IMR-90 (cell line): Measurements from ENCODE around the gene PLA2G4D. TPM values are rescaled to one million over a fixed set of nuclear protein-coding genes. Genes with fewer than 3 reads are reported as not detected.

Source experiments
- CEBPB ChIP-seq: IDR thresholded peaks from 2 replicates; pipeline ENCODE4 v1.6.1; 2012; ENCODE audit warnings: low read depth, low read length, improper control_type of control experiment
- polyA plus RNA-seq, 3 experiments: library from polyadenylated mRNA; depleted of rRNA; stranded (reverse); fragments of >200 nt; gene quantifications; 2 replicates each; pipeline ENCODE4 v1.2.3, GENCODE V29; 2012; ENCODE audit warnings: low replicate concordance in 1 of 3
- total RNA-seq: library from RNA; depleted of rRNA; stranded (reverse); fragments of >200 nt; gene quantifications from 2 replicates; pipeline ENCODE4 v1.2.3, GENCODE V29; 2012
- TF ChIP-seq, protein P1 (sequence below): fragments of 150-350 bp; IDR thresholded peaks from 2 replicates; pipeline ENCODE4 v1.6.1; 2017; ENCODE audit warnings: mild to moderate bottlenecking, antibody characterized with exemption, low read length, low read depth

Gene PLA2G4D
- total and polyA plus RNA-seq, 2 of the 4 experiments (the other 2 are of a cell fraction) = not detected

DNA sequence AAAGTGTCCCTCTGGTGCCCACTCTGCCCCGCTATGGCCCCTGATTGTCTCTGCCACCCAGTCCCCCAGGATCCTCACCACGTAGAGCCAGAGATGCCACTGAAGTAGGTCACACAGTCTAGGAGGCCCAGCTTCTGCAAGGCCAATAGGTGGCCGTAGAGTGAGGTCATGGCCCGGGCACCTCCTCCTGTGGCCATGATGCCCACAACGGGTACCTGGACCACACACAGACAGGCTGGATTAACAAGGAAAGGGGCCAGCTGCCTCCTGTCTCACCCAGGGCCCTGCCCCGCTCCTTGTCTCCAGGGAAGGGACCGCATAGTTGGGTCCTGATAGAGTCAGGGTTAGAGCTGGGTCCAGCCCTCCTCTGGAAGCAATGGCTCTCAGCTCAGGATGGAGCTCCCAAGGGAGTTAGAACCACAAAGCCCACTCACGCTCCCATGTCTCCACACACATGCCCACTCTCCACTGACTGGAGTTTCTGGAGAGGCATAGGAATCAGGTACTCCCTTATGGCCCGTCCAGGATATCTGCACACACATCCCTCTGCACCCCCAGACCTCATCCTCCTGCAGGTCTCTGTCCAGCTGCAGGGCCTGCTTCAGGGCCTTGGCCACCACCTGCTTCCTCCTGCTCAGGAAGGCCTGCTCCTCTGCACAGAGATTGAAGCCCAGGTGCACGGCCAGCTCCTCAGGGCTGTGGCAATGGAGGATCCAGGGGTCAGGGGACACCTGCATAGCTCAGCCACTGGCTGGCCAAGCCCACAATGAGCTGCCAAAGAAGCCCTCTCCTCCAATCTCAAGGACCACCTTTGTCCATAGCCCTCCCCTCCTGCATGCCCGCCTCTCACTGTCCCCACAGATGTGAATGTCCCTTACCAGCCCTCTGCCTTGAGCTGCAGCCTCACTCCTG lies 13.2 kb downstream of the PLA2G4D start (continued):
- TF ChIP-seq, protein P1, sequence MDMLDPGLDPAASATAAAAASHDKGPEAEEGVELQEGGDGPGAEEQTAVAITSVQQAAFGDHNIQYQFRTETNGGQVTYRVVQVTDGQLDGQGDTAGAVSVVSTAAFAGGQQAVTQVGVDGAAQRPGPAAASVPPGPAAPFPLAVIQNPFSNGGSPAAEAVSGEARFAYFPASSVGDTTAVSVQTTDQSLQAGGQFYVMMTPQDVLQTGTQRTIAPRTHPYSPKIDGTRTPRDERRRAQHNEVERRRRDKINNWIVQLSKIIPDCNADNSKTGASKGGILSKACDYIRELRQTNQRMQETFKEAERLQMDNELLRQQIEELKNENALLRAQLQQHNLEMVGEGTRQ = no peak
- no peak for TF ChIP-seq CEBPB
